ENCODE results near the gene ING4. TPM values are rescaled to one million over a fixed set of nuclear protein-coding genes. Genes with fewer than 3 reads are reported as not detected.

The ING4 gene
- polyA plus RNA-seq, 3 donors = 125 to 134 (median 128) TPM

DNA sequence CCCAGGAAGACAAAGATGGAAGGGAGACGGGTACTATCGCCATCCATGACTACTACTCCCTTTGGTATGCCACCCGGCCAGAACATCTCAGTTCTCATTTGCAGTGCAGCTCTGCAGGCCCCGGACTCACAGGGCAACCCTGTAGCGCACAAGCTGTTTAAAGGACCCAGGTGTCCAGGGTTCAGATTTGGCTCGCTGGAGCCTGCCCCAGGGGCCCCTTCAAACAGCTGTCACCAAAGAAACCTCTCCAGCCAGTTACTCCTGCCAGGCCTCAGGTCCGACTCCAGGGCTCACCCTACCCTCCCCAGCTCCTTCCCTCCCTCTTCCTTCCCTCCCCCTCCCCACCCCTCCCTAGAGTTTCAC lies 50.3 kb downstream of the ING4 start:
- DNase-seq (ENCODE audit: low read depth in 3 of 3, low spot score in 2 of 3) = no peak

DNA sequence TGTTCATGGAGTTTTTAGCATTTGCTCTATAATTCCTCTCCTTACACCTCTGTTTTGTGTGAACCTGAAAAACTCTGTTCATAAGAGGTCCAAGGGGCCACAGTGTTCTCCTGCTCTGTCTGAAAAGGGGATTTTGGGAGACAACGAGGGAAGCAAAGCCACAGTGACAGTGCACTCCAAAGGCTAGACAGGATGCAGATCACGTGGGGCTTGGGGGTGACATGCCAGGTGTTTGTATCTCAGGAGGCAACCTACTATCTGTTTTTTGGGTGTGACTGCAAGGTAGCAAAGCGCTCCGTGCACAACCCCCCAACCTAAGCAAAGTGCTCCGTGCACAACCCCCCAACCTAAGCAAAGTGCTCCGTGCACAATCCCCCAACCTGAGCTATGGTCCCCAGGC lies 50.7 kb downstream of the ING4 start:
- DNase-seq (ENCODE audit: low read depth in 3 of 3, low spot score in 2 of 3) = no peak

DNA sequence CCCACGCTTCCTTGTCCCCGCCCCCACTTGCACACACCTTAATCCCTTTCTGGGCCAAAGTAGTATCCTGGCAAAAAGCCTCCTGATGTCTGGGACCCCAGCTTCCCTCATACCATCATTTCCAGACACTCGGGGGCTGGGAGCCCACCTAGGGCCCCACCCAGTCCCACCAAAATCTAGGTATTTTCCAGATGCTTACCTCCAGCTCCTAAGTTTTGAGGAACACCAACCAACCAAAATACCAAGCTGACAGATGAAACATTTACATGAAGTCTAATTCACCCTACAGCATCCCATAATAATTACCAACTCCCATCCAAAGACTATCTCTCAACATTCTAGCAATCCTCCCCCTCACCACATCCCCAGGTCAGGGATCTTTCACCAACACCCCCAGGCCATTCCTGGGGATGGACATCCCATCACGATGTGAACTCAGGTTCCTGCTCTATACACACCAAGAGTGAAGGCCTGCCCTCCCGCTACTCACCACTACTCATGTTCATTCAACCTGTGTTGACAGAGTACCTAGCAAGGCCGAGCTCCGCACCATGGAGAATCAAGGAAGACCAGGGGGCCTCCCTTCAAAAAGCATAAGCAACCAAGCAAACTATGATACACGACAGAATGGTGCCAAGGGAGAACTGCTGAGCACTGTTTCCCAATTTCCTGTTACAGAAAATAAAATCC lies 54.2 kb downstream of the ING4 start:
- no peak for DNase-seq (ENCODE audit: low read depth in 3 of 3, low spot score in 2 of 3)

DNA sequence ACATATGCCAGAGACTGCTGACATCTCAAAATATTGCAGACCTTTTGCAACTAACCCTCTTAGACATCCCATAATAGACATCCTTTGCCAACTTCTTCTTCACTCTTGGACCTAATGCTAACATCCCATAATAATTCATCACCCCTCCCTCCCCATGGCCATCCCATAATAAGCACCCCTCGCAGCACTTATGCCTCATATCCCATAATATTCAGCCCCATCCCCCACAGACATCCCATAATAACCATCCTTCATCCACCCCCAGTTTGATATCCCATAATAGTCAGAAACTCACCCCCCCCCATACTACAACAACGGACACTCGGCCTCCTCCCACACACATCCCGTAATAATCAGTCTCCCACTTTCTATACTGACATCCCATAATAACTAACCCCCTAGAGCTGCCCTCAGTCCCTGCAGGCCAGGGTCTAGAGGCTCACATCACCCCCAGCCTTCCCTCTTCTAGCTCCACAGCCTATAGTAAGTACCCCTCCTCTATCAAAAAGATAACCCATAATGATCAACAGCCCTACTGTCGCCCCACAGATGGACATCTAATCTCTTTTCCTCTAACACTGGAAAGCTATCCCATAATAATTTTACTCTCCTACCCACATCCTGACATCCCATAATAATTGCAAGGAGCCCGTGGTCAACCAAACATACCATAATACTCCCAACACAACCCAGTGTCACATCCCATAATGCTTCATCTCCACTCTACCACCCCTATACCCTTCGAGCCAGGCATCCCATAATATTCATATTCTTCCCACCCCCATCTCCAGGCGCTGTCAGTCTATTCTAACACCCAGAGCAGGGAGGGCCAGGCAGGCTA lies 54.9 kb downstream of the ING4 start:
- no peak for DNase-seq (ENCODE audit: low read depth in 3 of 3, low spot score in 2 of 3)

DNA sequence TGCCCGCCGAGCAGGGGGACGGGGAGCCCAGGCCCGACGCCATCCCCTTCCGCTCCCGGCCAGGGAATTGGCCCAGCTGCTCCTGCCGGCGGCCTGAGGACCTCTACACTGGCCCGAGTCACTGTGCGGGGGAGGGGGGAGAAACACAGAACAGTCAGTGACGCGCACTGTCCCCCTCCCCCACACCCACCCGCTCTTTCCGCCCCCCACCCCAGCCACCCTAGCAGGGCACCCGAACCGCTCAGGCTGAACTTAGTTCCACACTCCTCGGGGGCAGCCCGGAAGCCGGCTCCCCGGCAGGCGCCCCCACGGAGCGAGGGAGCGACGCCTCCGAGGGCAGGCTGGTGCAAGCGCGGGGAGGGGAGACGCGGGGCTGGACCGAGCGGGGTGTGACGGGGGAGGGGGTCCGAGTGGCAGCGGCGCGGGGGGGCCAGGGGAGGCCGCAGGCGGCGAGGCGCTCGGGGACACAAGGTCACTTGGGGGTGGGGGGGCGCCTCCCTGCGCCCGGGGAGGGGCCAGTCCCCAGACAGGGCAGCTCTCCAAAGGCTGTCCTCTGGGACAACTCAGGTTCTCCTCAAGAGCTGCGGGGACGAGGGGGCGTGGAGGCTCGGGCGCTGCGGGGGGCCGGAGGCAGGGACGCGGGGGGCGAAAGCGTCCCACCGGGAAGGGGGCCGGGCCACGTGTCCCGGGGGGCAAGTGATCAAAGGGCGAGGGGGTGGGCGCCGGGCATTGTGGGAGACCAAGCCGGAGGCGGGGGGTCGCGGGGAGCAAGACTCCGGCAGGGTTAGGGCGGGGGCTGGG lies 56.4 kb downstream of the ING4 start:
- peak in 1 of 3 donors; percentile 15 for DNase-seq (ENCODE audit: low read depth in 3 of 3, low spot score in 2 of 3)

DNA sequence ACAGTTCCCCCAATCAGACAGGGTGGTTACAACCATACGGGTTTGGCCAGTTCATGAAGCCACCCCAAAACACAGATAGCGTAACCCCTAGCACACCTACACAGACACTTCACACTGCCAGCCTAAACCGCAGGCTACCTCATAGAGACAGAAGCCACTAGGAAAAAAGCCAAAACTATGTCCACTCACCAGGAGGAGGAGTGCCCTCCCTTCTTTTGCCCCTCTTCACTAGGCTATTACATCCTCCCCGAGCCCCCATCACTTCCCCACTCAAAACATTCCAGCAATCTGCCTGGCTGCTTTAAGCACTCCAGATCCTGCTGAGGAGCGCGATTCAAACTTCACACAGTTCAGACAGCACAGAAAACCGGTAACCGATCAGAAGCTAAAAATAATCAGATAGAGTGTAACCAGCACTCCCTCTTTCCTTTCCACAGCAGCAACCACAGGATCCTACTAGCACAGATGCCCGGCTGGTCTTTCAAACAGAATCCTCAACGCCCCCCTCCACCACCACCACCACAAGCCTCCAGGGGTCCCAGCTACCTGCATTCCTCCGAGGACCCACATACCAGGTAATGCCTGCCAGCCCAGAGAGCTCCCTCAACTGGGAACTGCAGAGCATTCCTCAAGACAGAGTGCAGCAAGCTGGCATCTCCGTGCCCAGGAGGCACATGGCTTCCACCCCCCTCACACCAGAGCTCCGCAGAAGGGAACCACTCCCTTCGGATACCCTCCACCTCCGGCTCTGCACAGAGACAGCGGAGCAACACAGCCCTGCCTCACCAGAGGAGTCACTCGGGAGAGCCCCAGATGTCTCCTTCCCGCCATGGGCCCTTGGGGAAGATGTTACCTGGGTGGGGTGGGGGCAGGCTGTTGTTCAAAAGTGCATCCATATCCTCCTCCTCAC lies 57.2 kb downstream of the ING4 start:
- DNase-seq (ENCODE audit: low read depth in 3 of 3, low spot score in 2 of 3) = no peak

DNA sequence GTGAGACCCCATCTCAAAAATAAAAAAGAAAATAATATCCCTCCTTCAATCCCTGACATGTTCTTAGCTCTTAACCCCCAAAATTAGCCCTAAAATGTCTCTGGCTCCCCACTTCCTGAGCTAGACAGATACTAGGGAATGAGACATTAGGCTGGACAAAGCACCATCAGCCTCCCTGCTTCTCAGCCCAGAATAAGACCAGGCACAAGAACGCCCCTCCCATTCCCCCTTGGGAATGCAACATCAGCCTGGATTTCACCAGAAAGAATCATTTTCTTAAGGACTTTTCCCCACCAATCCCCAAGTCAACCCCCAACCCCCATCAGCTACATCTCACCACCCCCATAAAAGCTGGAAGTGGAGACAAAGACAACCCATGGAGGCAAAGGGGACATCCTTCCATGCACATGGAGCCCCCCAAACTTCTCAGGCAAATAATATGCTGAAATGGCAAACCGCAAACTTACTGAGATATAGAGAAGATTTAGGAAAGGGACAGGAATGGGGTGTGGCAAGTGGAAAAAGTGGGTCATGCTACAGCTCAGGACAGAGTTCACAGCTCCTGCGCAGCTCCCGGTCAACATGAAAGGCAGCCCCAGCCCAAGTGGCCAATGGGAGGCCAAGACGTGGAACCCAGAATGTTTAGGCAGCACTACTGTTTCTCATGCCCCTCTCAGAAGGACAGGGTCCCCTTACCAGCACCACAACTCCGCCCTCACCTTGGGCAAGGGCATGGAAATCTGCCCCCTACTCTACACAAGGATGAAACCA lies 58.5 kb downstream of the ING4 start:
- DNase-seq (ENCODE audit: low read depth in 3 of 3, low spot score in 2 of 3) = no peak

DNA sequence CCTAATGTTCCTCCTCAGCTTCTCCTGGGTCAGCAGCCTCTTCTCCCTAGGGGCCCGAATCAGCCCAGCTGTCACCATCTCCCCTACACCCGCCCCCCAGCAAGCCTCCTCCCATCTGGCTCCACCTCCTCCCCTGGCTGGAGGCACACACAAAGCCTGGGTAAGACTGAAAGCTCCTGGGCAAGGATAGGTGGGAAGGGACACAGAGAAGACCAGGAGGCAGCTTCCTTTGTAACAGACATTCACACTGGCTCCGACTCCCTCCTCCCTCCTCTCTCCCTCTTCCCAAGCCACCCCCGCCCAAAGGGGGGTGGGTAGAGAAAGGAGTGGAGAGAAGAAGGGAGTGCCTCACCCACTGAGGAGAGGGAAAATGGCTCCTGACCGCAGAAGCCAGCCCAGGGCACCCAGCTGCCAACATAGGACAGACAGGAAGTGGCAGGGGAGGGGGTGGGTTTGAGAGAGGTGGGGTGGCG lies 59.8 kb downstream of the ING4 start:
- no peak for DNase-seq (ENCODE audit: low read depth in 3 of 3, low spot score in 2 of 3)

DNA sequence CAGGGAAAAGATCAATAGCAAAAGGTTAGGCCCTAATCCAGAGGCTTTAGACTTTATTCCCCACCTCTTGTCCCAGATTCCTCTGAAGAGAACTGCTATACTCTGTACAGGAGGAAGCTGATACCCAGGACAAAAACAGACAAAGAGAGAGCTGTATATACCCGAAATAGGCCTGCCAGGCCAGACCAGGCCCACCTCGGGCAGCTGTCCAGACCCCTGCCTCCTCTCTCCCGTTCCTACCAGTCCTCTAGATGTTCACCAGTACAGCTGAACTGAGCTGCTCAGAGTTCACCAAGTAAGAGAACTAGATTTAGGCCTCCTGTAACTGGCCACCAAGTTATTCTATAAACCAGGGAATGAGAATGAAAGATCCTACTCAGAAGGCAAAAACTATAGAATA lies 60.4 kb downstream of the ING4 start:
- DNase-seq (ENCODE audit: low read depth in 3 of 3, low spot score in 2 of 3) = no peak

Other genes starting within 250 kb of the ING4 start
- under 1 TPM; 0.31 to 0.98 (median 0.85) TPM for gene CD27, start 218.2 kb downstream of the ING4 start, polyA plus RNA-seq (ENCODE audit: insufficient read length in 3 of 3)
- gene TAPBPL, start 211.1 kb downstream of the ING4 start, polyA plus RNA-seq (ENCODE audit: insufficient read length in 3 of 3) = 10 to 100 TPM; 13.5 to 23.0 (median 20.5) TPM
- 10 to 100 TPM in 1 of 3 donors, 1 to 10 TPM in 2; 5.8 to 12.7 (median 9.0) TPM for gene VAMP1, start 192.4 kb downstream of the ING4 start, polyA plus RNA-seq (ENCODE audit: insufficient read length in 3 of 3)
- 100 to 1,000 TPM; 191 to 204 (median 196) TPM for gene MRPL51, start 169.9 kb downstream of the ING4 start, polyA plus RNA-seq (ENCODE audit: insufficient read length in 3 of 3)
- 10 to 100 TPM; 53.5 to 57.1 (median 56.0) TPM for gene NCAPD2, start 169.0 kb downstream of the ING4 start, polyA plus RNA-seq (ENCODE audit: insufficient read length in 3 of 3)
- gene GAPDH, start 128.6 kb downstream of the ING4 start, polyA plus RNA-seq (ENCODE audit: insufficient read length in 3 of 3) = 1,000 to 10,000 TPM; 1,949 to 2,148 (median 2,005) TPM
- 10 to 100 TPM; 10.2 to 12.2 (median 11.9) TPM for gene IFFO1, start 107.1 kb downstream of the ING4 start, polyA plus RNA-seq (ENCODE audit: insufficient read length in 3 of 3)
- 10 to 100 TPM; 22.2 to 24.5 (median 24.4) TPM for gene NOP2, start 94.8 kb downstream of the ING4 start, polyA plus RNA-seq (ENCODE audit: insufficient read length in 3 of 3)
- gene CHD4, start 55.7 kb downstream of the ING4 start, polyA plus RNA-seq (ENCODE audit: insufficient read length in 3 of 3) = 100 to 1,000 TPM; 277 to 287 (median 283) TPM
- gene LPAR5, start 27.2 kb downstream of the ING4 start, polyA plus RNA-seq (ENCODE audit: insufficient read length in 3 of 3) = 1 to 10 TPM in 2 of 3 donors, under 1 TPM in 1; 0.75 to 1.3 (median 1.2) TPM
- 1 to 10 TPM; 3.5 to 4.7 (median 4.6) TPM for gene ACRBP, start 15.7 kb downstream of the ING4 start, polyA plus RNA-seq (ENCODE audit: insufficient read length in 3 of 3)
- gene ZNF384, start 26.3 kb upstream of the ING4 start, polyA plus RNA-seq (ENCODE audit: insufficient read length in 3 of 3) = 10 to 100 TPM; 73.2 to 86.0 (median 76.1) TPM
- gene PIANP, start 37.7 kb upstream of the ING4 start, polyA plus RNA-seq (ENCODE audit: insufficient read length in 3 of 3) = 1 to 10 TPM; 8.1 to 9.0 (median 8.9) TPM
- gene COPS7A, start 60.9 kb upstream of the ING4 start, polyA plus RNA-seq (ENCODE audit: insufficient read length in 3 of 3) = 10 to 100 TPM; 58.7 to 69.4 (median 63.4) TPM
- 100 to 1,000 TPM; 184 to 208 (median 196) TPM for gene MLF2, start 90.0 kb upstream of the ING4 start, polyA plus RNA-seq (ENCODE audit: insufficient read length in 3 of 3)
- gene PTMS, start 103.2 kb upstream of the ING4 start, polyA plus RNA-seq (ENCODE audit: insufficient read length in 3 of 3) = 100 to 1,000 TPM; 498 to 577 (median 564) TPM
- gene LAG3, start 109.4 kb upstream of the ING4 start, polyA plus RNA-seq (ENCODE audit: insufficient read length in 3 of 3) = 1 to 10 TPM in 1 of 3 donors, under 1 TPM in 2; 0.75 to 1.7 (median 0.90) TPM
- 10 to 100 TPM; 28.0 to 32.4 (median 31.7) TPM for gene CD4, start 126.4 kb upstream of the ING4 start, polyA plus RNA-seq (ENCODE audit: insufficient read length in 3 of 3)
- gene GPR162, start 158.7 kb upstream of the ING4 start, polyA plus RNA-seq (ENCODE audit: insufficient read length in 3 of 3) = 10 to 100 TPM; 22.1 to 28.7 (median 24.7) TPM
- 10 to 100 TPM; 22.8 to 27.5 (median 24.6) TPM for gene P3H3, start 165.3 kb upstream of the ING4 start, polyA plus RNA-seq (ENCODE audit: insufficient read length in 3 of 3)
- 1 to 10 TPM; 3.7 to 4.3 (median 4.3) TPM for gene GNB3, start 177.8 kb upstream of the ING4 start, polyA plus RNA-seq (ENCODE audit: insufficient read length in 3 of 3)
- 10 to 100 TPM; 20.5 to 23.3 (median 22.7) TPM for gene CDCA3, start 188.2 kb upstream of the ING4 start, polyA plus RNA-seq (ENCODE audit: insufficient read length in 3 of 3)
- gene USP5, start 189.0 kb upstream of the ING4 start, polyA plus RNA-seq (ENCODE audit: insufficient read length in 3 of 3) = 10 to 100 TPM; 56.7 to 63.5 (median 61.2) TPM
- 100 to 1,000 TPM; 611 to 637 (median 629) TPM for gene TPI1, start 204.4 kb upstream of the ING4 start, polyA plus RNA-seq (ENCODE audit: insufficient read length in 3 of 3)
- gene SPSB2, start 210.2 kb upstream of the ING4 start, polyA plus RNA-seq (ENCODE audit: insufficient read length in 3 of 3) = 10 to 100 TPM in 2 of 3 donors, 1 to 10 TPM in 1; 7.4 to 13.7 (median 13.2) TPM
- gene LRRC23, start 241.7 kb upstream of the ING4 start, polyA plus RNA-seq (ENCODE audit: insufficient read length in 3 of 3) = 10 to 100 TPM; 19.1 to 23.5 (median 23.4) TPM